GM19099 (cell line): ENCODE measurements around the gene GRK2.

Experiments used
- POLR2A ChIP-seq: IDR thresholded peaks from 3 replicates; pipeline ENCODE4 v1.6.1; 2011; ENCODE audit warnings: low read depth; ENCODE audit not compliant: insufficient read length; ENCODE audit errors: extremely low read depth

Gene GRK2

GRCh38 chr11:67307545-67308001 lies 41.3 kb downstream of the GRK2 start:
- TF ChIP-seq POLR2A = no peak

- no peak for TF ChIP-seq POLR2A
Observed at GRCh38 chr11:67308031-67308866, 42.0 kb downstream of the GRK2 start.

- no peak for TF ChIP-seq POLR2A
Observed at GRCh38 chr11:67309166-67309565, 42.9 kb downstream of the GRK2 start.

GRCh38 chr11:67309661-67310061 lies 43.4 kb downstream of the GRK2 start:
- TF ChIP-seq POLR2A = no peak

GRCh38 chr11:67310246-67311050 lies 44.2 kb downstream of the GRK2 start:
- TF ChIP-seq POLR2A = no peak

GRCh38 chr11:67311051-67311555 lies 44.8 kb downstream of the GRK2 start:
- TF ChIP-seq POLR2A = no peak

- TF ChIP-seq POLR2A = no peak
Observed at GRCh38 chr11:67311556-67312082, 45.3 kb downstream of the GRK2 start.

GRCh38 chr11:67312187-67313021 lies 46.1 kb downstream of the GRK2 start:
- no peak for TF ChIP-seq POLR2A

- TF ChIP-seq POLR2A = no peak
Observed at GRCh38 chr11:67313125-67313890, 47.0 kb downstream of the GRK2 start.

- no peak for TF ChIP-seq POLR2A
Observed at GRCh38 chr11:67314218-67314617, 47.9 kb downstream of the GRK2 start.

- TF ChIP-seq POLR2A = no peak
Observed at GRCh38 chr11:67315325-67315909, 49.1 kb downstream of the GRK2 start.

- no peak for TF ChIP-seq POLR2A
Observed at GRCh38 chr11:67316882-67317204, 50.6 kb downstream of the GRK2 start.

- peak; percentile 46 for TF ChIP-seq POLR2A
Observed at GRCh38 chr11:67317205-67317887, 51.1 kb downstream of the GRK2 start.
